ENCODE results near the gene DLK1.

DNA sequence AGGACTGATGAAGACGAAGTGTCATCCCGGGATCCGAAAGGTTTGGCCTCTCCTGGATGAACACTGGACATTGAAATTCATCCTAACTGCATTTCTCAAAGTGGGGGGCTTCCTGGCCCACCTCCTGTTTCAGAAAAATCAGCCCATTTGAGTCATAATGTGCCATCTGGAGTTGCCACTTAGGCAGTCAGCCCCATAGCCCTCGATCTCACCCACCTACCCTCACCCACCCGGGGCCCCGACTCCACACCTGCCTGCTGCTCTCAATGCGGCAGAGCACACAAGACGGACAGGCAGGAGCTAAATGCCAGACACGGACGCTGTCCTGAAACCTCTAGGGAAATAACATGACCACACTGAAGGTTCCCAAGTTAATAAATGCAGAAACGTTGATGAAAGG, 12.6 kb downstream of the DLK1 start:
- no peak for TF ChIP-seq POLR2A (IDR thresholded peaks at IDR 0.05; ENCODE audit: low read length)
- TF ChIP-seq ZC3H11A (IDR thresholded peaks at IDR 0.05): no peak
- TF ChIP-seq, protein P1, sequence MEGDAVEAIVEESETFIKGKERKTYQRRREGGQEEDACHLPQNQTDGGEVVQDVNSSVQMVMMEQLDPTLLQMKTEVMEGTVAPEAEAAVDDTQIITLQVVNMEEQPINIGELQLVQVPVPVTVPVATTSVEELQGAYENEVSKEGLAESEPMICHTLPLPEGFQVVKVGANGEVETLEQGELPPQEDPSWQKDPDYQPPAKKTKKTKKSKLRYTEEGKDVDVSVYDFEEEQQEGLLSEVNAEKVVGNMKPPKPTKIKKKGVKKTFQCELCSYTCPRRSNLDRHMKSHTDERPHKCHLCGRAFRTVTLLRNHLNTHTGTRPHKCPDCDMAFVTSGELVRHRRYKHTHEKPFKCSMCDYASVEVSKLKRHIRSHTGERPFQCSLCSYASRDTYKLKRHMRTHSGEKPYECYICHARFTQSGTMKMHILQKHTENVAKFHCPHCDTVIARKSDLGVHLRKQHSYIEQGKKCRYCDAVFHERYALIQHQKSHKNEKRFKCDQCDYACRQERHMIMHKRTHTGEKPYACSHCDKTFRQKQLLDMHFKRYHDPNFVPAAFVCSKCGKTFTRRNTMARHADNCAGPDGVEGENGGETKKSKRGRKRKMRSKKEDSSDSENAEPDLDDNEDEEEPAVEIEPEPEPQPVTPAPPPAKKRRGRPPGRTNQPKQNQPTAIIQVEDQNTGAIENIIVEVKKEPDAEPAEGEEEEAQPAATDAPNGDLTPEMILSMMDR (IDR thresholded peaks at IDR 0.05): no peak
- TF ChIP-seq CHD4 (IDR thresholded peaks at IDR 0.05; ENCODE audit: borderline replicate concordance): no peak
- TF ChIP-seq KDM1A (IDR thresholded peaks at IDR 0.05; ENCODE audit: low read depth): no peak
- TF ChIP-seq, protein P2, sequence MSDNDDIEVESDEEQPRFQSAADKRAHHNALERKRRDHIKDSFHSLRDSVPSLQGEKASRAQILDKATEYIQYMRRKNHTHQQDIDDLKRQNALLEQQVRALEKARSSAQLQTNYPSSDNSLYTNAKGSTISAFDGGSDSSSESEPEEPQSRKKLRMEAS (IDR thresholded peaks at IDR 0.05): no peak

Data from A549 (cell line).